Renal pelvis (tissue), 4 donors: ENCODE measurements around the gene C4orf51. TPM values are rescaled to one million over a fixed set of nuclear protein-coding genes. Genes with fewer than 3 reads are reported as not detected.

Experiments
- DNase-seq: peaks from one replicate; pipeline ENCODE4 v3.0.0-alpha.2; 2013
- polyA plus RNA-seq, 3 donors: library from polyadenylated mRNA; unstranded; fragments of 120-200 nt; gene quantifications; one replicate each; pipeline ENCODE4 v1.2.1, GENCODE V29; 2013; ENCODE audit not compliant: insufficient read length in 3 of 3

C4orf51 gene
- polyA plus RNA-seq, 3 donors = not detected

DNA sequence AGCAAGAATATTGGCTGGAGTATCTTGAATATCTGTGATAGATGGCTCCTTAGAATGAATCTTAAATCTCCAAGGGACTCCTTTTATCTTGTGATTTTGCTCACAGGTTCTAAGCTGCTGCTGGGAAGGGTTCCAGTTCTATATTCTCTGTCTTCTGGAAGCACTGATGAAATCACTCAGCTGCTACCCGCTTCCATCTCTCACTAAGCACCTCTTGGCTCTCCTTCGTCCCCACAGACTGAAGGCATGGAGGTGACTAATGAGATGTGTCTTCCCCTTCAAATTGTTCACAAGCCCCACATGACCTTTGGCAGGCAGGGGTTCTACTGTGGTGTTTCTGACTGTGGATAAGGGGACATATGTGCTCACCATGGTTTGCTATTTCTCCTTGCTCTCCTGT, 75.9 kb downstream of the C4orf51 start:
- no peak for DNase-seq

DNA sequence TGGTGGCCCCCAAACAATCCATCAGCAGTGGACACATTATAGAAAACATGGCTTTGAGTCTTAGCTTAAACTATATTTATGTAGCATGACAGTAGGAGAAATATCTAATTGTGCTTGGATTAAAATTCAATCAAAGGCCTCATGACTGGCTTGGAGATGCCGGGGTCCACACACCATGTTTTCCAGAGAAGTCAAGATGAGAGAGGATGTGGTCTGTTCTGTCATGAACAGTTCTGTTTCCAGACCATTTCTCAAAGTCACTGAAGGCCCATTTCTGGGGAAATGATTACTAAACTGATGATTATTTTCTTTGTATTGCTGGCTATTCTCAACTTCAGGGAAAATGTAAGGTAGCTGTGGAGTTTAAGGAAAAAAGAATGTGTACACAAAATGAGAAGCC, 76.3 kb downstream of the C4orf51 start:
- DNase-seq = no peak

DNA sequence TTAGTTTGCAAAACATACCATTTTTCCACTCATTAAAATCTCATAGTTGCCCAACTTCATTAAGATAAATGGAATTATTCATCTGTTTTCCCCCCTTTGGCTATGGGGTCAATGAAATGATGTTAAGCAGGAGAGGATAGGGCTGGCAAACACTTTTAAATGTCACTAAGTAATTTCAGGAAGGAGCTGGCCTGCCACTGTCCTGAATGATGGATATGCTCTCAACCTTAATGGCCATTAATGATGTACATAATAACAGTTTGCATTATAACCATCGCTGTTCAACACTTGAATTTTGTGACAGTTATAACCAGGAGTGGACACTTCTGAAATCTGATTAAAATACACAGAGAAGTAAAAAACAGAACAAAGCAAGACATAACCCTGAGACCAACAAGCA, 77.2 kb downstream of the C4orf51 start:
- DNase-seq = no peak

DNA sequence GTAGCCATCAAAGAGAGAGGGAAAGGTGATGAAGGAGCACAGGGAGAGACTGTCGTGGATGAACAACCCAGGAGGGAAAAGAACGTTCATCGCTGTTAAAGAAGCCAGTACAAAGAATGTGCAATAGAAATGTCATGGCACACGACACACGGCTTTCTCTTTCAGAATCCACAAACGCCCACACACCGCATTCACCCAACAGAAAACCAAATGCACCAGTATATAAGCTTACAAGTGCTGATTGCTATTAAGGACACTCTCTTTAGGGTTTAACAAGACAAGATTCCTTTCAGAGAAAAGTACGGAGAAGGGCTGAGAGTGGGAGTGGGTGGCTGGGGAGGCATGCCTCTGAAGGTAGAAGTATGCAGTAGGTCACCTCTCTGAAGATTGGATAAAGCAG, 80.2 kb downstream of the C4orf51 start:
- DNase-seq = no peak

GRCh38 chr4:145760961-145761929, 81.3 kb downstream of the C4orf51 start:
- DNase-seq = no peak

DNA sequence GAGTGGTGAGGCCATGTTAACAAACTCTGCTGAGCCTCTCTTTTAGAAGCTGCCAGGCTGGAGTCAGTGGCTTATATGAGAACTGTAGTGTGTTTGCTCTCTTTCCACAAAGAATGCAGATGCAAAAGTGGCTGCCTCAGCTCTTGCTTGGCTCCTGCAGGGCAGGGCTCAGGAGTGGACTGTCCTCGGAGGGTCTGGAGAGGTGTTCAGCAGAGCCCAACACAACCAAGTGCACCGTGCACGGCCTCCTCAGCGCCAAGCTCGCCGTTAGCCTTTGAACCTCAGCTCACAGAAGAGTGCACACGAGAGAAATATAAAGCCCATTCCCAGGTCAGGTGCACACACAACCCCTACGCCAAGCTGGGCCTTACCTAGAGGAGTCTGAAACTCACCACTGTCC, 82.8 kb downstream of the C4orf51 start:
- DNase-seq = no peak

GRCh38 chr4:145763399-145763798, 83.5 kb downstream of the C4orf51 start:
- no peak for DNase-seq

- DNase-seq = no peak
These were observed 86.3 kb downstream of the C4orf51 start for GRCh38 chr4:145766273-145766672.

- no peak for DNase-seq
These were observed 89.6 kb downstream of the C4orf51 start for GRCh38 chr4:145769450-145770037.

GRCh38 chr4:145770124-145770523, 90.2 kb downstream of the C4orf51 start:
- DNase-seq = no peak

DNA sequence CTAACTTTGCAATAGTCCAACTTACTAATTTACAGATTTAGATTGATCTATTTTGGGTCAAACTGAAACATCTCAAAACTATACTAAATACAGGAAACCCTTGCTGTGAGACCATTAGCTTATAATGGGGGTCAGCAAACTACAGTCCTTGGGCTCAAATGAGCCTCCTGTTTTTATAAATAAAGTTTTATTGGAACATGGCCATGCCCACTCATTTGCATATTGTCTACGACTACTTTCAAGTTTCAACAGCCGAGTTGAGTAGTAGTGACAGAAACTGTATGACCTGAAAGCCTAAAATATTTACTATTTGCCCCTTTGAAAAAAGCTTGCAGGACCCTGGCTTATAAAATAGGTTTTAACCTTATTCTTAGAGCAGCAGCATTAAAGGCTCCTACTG, 92.4 kb downstream of the C4orf51 start:
- no peak for DNase-seq

- DNase-seq = no peak
These were observed 93.8 kb downstream of the C4orf51 start for GRCh38 chr4:145773581-145774234.

DNA sequence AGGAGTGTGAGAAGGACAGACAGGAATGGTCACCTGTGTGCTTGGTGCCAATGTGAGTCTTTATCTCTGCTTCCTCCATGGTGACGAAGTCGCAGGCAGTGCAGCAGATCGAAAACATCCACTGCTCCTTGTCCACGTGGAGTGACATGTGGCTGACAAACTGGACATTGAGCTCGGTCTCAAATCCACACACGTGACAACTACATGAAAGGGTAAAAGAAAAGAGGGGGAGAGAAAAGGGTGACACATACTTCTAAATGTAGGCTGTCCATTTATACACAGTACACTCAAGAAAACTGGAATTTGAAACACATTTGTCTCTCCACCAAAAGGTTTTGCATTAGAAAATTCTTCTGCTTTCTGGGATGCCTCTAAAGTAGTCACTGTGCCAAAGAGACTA, 94.5 kb downstream of the C4orf51 start:
- DNase-seq = no peak

DNA sequence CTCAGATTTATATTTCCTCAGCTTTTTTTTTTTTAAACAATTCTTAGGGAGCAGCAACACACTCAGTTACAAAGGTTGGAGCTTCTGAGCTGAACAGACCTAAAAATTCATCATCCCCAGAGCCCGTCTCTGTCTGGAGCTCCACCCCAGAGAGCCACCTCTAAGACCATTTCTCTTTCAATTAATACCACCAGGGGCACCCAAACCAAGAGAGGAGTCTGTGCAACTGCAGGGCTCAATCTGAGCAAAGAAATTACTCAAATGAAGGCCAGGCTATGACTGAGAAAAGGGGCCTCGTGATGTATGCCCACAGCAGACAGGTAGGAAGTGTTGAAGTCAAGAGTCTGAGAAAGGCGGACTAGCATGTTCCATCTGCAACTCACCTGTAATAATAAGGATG, 95.5 kb downstream of the C4orf51 start:
- DNase-seq = no peak

DNA sequence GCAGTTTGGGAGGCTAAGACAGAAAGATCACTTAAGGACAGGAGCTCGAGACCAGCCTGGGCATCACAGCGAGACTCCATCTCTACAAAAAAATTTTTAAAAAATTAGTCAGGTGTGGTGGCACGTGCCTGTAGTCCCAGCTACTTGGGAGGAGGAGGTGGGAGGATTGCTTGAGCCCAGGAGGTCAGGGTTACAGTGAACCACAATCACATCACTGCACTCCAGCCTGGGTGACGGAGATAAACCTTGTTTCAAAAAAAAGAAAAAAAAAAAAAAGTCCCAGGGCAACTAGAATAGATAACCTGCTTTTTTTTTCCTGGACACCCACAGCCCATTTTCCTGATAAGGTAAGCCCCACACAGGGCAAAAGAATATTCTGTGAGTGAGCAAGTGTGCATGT, 96.3 kb downstream of the C4orf51 start:
- DNase-seq = no peak

GRCh38 chr4:145779319-145779801, 99.4 kb downstream of the C4orf51 start:
- DNase-seq = no peak

GRCh38 chr4:145781351-145781750, 101.4 kb downstream of the C4orf51 start:
- no peak for DNase-seq

Other genes with a start within 250 kb of the C4orf51 start
- gene SMAD1, start 198.3 kb upstream of the C4orf51 start, polyA plus RNA-seq = 10 to 100 TPM; 61.8 to 73.3 (median 63.3) TPM
- 10 to 100 TPM; 10.9 to 13.3 (median 10.9) TPM for gene MMAA, start 60.8 kb upstream of the C4orf51 start, polyA plus RNA-seq